22Rv1 (cell line): Measurements from ENCODE around the gene GMFB.

Experiments used
- H3K27ac ChIP-seq: fragments of 450-650 bp; 2 replicates; pipeline ENCODE4 v1.5.1; 2017
- ZFX ChIP-seq: fragments of 450-650 bp; IDR thresholded peaks from 2 replicates; pipeline ENCODE4 v1.6.1; 2017; ENCODE audit warnings: antibody characterized with exemption, borderline replicate concordance
- TF ChIP-seq, protein P1 (sequence below): fragments of 450-650 bp; IDR thresholded peaks from 2 replicates; pipeline ENCODE4 v1.5.1; 2017; ENCODE audit warnings: mild to moderate bottlenecking

GMFB gene

DNA sequence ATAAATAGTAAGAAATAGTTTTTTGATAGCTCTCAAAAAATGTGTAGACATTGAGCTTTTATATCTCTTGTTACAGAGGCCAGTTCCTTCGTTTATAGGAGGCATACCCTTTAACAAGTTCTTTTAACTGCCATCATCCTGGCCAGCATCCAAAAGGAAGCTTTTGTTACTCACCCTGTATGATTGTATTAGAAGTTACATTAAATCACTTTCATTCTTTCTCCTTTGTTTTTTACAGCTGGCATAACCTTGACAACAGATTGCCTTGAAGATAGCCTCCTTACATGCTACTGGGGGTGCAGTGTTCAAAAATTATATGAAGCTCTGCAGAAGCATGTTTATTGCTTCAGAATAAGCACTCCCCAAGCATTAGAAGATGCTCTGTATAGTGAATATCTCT is 41.0 kb upstream of the GMFB start:
- no peak overlapping the region for H3K27ac ChIP-seq
- TF ChIP-seq ZFX, result no peak
- TF ChIP-seq, protein P1, sequence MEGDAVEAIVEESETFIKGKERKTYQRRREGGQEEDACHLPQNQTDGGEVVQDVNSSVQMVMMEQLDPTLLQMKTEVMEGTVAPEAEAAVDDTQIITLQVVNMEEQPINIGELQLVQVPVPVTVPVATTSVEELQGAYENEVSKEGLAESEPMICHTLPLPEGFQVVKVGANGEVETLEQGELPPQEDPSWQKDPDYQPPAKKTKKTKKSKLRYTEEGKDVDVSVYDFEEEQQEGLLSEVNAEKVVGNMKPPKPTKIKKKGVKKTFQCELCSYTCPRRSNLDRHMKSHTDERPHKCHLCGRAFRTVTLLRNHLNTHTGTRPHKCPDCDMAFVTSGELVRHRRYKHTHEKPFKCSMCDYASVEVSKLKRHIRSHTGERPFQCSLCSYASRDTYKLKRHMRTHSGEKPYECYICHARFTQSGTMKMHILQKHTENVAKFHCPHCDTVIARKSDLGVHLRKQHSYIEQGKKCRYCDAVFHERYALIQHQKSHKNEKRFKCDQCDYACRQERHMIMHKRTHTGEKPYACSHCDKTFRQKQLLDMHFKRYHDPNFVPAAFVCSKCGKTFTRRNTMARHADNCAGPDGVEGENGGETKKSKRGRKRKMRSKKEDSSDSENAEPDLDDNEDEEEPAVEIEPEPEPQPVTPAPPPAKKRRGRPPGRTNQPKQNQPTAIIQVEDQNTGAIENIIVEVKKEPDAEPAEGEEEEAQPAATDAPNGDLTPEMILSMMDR, result no peak

- no peak overlapping the region for H3K27ac ChIP-seq
- TF ChIP-seq, protein P1, result no peak
- TF ChIP-seq ZFX, result no peak
Observed at GRCh38 chr14:54528973-54529372, 40.2 kb upstream of the GMFB start.

GRCh38 chr14:54524410-54524809 is 35.6 kb upstream of the GMFB start:
- no peak overlapping the region for H3K27ac ChIP-seq
- TF ChIP-seq, protein P1, result no peak
- no peak for TF ChIP-seq ZFX

DNA sequence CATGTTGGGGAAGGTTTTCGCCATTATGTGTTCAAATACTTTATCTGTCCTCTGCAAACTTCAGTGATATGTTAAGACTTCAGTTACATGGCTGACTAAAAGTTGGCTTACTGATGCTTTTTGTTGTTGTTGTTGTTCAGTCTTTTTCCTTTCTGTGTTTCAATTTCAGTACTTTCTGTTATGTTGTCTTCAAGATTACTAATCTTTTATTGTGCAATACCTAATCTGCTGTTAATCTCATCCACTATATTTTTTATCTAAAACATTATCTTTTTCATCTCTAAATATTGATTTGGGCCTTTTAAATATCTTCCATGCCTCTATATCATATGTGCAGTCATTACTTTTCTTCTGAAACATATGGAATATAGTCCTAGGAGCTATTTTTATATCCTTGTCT is 27.9 kb upstream of the GMFB start:
- no peak overlapping the region for H3K27ac ChIP-seq
- no peak for TF ChIP-seq ZFX

DNA sequence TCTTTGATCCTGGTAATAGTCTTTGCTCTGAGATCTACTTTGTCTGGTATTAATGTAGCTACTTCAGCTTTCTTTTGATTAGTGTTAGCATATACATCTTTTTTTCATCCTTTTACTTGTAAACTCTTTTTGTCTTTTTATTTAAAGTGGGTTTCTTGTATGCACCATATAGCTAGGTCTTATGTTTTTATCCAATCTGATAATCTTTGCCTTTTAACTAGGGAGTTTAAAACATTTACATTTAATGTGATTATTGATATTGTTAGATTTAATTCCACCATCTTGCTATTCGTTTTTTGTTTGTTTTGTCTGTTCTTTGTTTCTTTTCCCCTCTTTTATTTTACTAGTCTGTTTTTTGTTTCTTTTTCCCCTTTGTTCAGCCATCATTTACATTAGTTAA is 26.9 kb upstream of the GMFB start:
- H3K27ac ChIP-seq, result no peak overlapping the region
- TF ChIP-seq ZFX, result no peak
- TF ChIP-seq, protein P1, result no peak

- no peak overlapping the region for H3K27ac ChIP-seq
- TF ChIP-seq ZFX, result no peak
- TF ChIP-seq, protein P1, result no peak
Observed at GRCh38 chr14:54512393-54512792, 23.6 kb upstream of the GMFB start.

DNA sequence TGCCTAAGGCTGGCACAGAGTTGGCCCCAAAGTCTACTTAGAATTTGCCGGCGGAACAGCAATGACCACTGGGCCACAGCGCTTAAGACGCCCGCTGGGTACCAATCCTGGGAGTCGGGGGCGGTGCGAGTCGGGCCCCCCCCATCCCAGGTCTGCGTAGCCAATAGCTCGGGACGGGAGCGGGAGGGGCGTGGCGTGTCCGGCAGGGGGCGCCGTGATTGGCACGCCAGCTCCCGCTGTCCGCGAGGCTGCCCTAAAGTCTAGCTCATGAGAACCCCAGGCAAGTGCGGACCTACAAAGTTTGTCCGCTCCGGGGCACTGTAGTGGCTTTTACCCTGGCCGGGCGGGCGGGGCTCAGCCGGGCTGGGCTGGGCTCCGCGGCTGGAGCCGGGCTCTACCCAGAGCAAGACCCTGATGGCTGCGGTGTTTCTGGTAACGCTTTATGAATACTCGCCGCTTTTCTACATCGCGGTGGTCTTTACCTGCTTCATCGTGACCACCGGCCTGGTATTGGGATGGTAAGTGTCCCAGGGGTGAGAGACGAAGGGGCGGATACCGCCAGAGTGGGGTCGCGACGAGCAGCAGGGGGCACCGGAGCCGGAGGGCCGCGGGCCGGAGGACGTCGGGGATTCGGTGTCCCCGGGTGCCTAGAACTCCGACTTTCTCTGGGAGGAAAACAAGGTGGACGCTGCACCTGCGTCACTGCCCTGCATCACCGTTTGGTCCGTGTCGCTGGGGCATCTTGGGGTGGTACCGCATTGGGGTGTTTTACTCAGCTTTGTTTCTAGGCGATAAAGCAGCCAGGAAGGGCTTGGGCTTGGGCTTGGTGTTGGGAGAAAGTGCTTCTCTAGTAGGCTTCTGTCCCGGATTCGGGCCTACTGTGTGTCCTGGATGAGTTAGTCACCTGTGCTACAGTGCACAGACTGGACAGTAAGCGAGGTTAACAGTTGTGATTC is 21.0 kb upstream of the GMFB start, which contains the start of gene CGRRF1:
Gene CGRRF1 (plus strand): TSS at position 361 of the 956 bp plus-strand sequence. CDS start 54 bp downstream, at position 415.
- H3K27ac ChIP-seq, result peak within 1 kb of the TSS; percentile 56
- no peak for TF ChIP-seq ZFX
- TF ChIP-seq, protein P1, result peak; percentile 72
